SU-DHL-6 (cell line): ENCODE results near the gene SELENOH.

Source experiments
- H2AFZ ChIP-seq: fragments of 200-600 bp; sonication (generic); 2 replicates; pipeline ENCODE4 v1.6.1; 2014; ENCODE audit warnings: low read depth, mild to moderate bottlenecking, moderate library complexity, mixed read lengths, antibody characterized with exemption, low read length; ENCODE audit not compliant: severe bottlenecking
- H3F3A ChIP-seq: fragments of 200-600 bp; shearing (Covaris generic); 2 replicates; pipeline ENCODE4 v1.6.0; 2016; ENCODE audit warnings: antibody characterized with exemption, mild to moderate bottlenecking; ENCODE audit not compliant: insufficient read depth
- H3K27ac ChIP-seq: fragments of 200-600 bp; sonication (generic); 2 replicates; pipeline ENCODE4 v1.5.1; 2016; ENCODE audit warnings: low read depth, mild to moderate bottlenecking, low read length, moderate library complexity, mixed read lengths
- H3K27me3 ChIP-seq: fragments of 200-600 bp; sonication (generic), shearing (Covaris generic); 2 replicates; pipeline ENCODE4 v1.6.0; 2014; ENCODE audit warnings: mild to moderate bottlenecking, low read length
- H3K36me3 ChIP-seq: fragments of 200-600 bp; sonication (generic); 2 replicates; pipeline ENCODE4 v1.6.1; 2014; ENCODE audit warnings: mild to moderate bottlenecking, low read length, mixed read lengths
- H3K4me2 ChIP-seq: fragments of 300-600, 200-600 bp; shearing (Covaris generic), sonication (generic); 2 replicates; pipeline ENCODE4 v1.6.0; 2014; ENCODE audit warnings: low read length, low read depth, mild to moderate bottlenecking; ENCODE audit not compliant: poor library complexity, severe bottlenecking
- H3K4me3 ChIP-seq: fragments of 200-600 bp; sonication (generic); 2 replicates; pipeline ENCODE4 v1.5.1; 2014; ENCODE audit warnings: antibody characterized with exemption, low read length, mild to moderate bottlenecking, mixed read lengths; ENCODE audit not compliant: insufficient read depth, poor library complexity, severe bottlenecking
- H3K79me2 ChIP-seq: fragments of 200-600 bp; sonication (generic); 2 replicates; pipeline ENCODE4 v1.6.1; 2014; ENCODE audit warnings: mild to moderate bottlenecking, low read length, moderate library complexity; ENCODE audit not compliant: insufficient read depth
- H3K9ac ChIP-seq: fragments of 200-600 bp; sonication (generic); 2 replicates; pipeline ENCODE4 v1.7.0; 2014; ENCODE audit warnings: mild to moderate bottlenecking, low read length
- H3K9me2 ChIP-seq: fragments of 200-600 bp; sonication (generic); replicated peaks from 2 replicates; pipeline ENCODE4 v1.6.1; 2014; ENCODE audit warnings: low read length; ENCODE audit not compliant: insufficient read depth
- H3K9me3 ChIP-seq: fragments of 200-600 bp; sonication (generic); 2 replicates; pipeline ENCODE4 v1.6.1; 2014; ENCODE audit warnings: low read length, mixed read lengths; ENCODE audit not compliant: insufficient read depth
- H4K20me1 ChIP-seq: fragments of 200-600 bp; sonication (generic); 2 replicates; pipeline ENCODE4 v1.6.1; 2014; ENCODE audit warnings: low read depth, mild to moderate bottlenecking, antibody characterized with exemption, low read length, moderate library complexity, mixed read lengths
- CTCF ChIP-seq: fragments of 200-600 bp; sonication (generic); IDR thresholded peaks from one replicate; pipeline ENCODE4 v1.5.1; 2017; ENCODE audit warnings: antibody characterized with exemption, mild to moderate bottlenecking, low read length, moderate library complexity; ENCODE audit not compliant: insufficient read depth, poor library complexity, severe bottlenecking
- EZH2phosphoT487 ChIP-seq: fragments of 200-600 bp; sonication (generic), shearing (Covaris generic); conservative IDR thresholded peaks from 2 replicates; pipeline ENCODE4 v1.6.1; 2018; ENCODE audit warnings: mild to moderate bottlenecking, antibody characterized with exemption, low read length, moderate library complexity, mixed read lengths

SELENOH gene

GRCh38 chr11:57758174-57758573 is 16.9 kb downstream of the SELENOH start:
- no peak for TF ChIP-seq CTCF
- TF ChIP-seq EZH2phosphoT487, result no peak
- Histone ChIP-seq H4K20me1 (no peaks in the 10 kb centered on the region), H3K36me3 (no peaks in the 10 kb centered on the region), H3K9ac (no peak overlapping the region), H3K9me2 (no peaks in the 10 kb centered on the region), H3K27me3 (no peaks in the 10 kb centered on the region), H2AFZ (no peak overlapping the region), H3K4me3 (no peak overlapping the region), H3K79me2 (no peaks in the 10 kb centered on the region), H3K27ac (no peak overlapping the region), H3F3A (no peaks in the 10 kb centered on the region), H3K9me3 (no peaks in the 10 kb centered on the region), H3K4me2 (no peak overlapping the region)

- Histone ChIP-seq H3K4me2 (no peak within 1 kb of the TSS), H3K27ac (no peak within 1 kb of the TSS)
Measured at GRCh38 chr11:57761301-57762234, 20.3 kb downstream of the SELENOH start, which contains the start of gene CTNND1. Gene CTNND1, plus strand, starts transcription at chr11:57761802. Its CDS starts 29,677 bp downstream, at chr11:57791479.

GRCh38 chr11:57762235-57762861 is 21.1 kb downstream of the SELENOH start:
- no peaks in the 10 kb centered on the region for H3K9me3 ChIP-seq
- TF ChIP-seq CTCF, result no peak
- no peak for TF ChIP-seq EZH2phosphoT487
- no peak overlapping the region for H3K27ac ChIP-seq
- no peaks in the 10 kb centered on the region for H3F3A ChIP-seq
- H3K4me3 ChIP-seq, result no peak overlapping the region
- no peaks in the 10 kb centered on the region for H3K36me3 ChIP-seq
- H3K27me3 ChIP-seq, result no peaks in the 10 kb centered on the region
- H4K20me1 ChIP-seq, result no peaks in the 10 kb centered on the region
- no peak overlapping the region for H2AFZ ChIP-seq
- no peaks in the 10 kb centered on the region for H3K79me2 ChIP-seq
- no peak overlapping the region for H3K9ac ChIP-seq
- H3K4me2 ChIP-seq, result no peak overlapping the region
- no peaks in the 10 kb centered on the region for H3K9me2 ChIP-seq

More at GRCh38 chr11:57761301-57762234, 20.3 kb downstream of the SELENOH start, which contains the start of gene CTNND1:
- Histone ChIP-seq H3K27me3 (no peaks in the 10 kb centered on the region), H3K36me3 (no peaks in the 10 kb centered on the region), H3K9ac (no peak within 1 kb of the TSS), H4K20me1 (no peaks in the 10 kb centered on the region), H2AFZ (no peak within 1 kb of the TSS), H3F3A (no peaks in the 10 kb centered on the region), H3K9me2 (no peaks in the 10 kb centered on the region), H3K4me3 (no peak within 1 kb of the TSS), H3K9me3 (no peaks in the 10 kb centered on the region), H3K79me2 (no peaks in the 10 kb centered on the region)
- TF ChIP-seq CTCF (no peak), EZH2phosphoT487 (no peak)
